Progenitor cell of endocrine pancreas (in vitro differentiated cells): ENCODE measurements around the gene EEFSEC. TPM values are rescaled to one million over a fixed set of nuclear protein-coding genes. Genes with fewer than 3 reads are reported as not detected.

Experiments
- DNase-seq: peaks from one replicate; pipeline ENCODE4 v3.0.0; 2021; ENCODE audit warnings: low spot score; ENCODE audit not compliant: unreplicated experiment
- H3K27ac Mint-ChIP-seq: 2 replicates; pipeline ENCODE4 v1.8.0; 2021; ENCODE audit warnings: mild to moderate bottlenecking, moderate library complexity, mixed read lengths
- H3K27me3 Mint-ChIP-seq: 2 replicates; pipeline ENCODE4 v1.8.0; 2021; ENCODE audit warnings: mixed read lengths
- H3K36me3 Mint-ChIP-seq: 2 replicates; pipeline ENCODE4 v1.8.0; 2022; ENCODE audit warnings: mixed read lengths; ENCODE audit not compliant: insufficient read depth
- H3K4me1 Mint-ChIP-seq: 2 replicates; pipeline ENCODE4 v1.8.0; 2021; ENCODE audit warnings: low read depth, mixed read lengths
- H3K4me3 Mint-ChIP-seq: 2 replicates; pipeline ENCODE4 v1.8.0; 2021; ENCODE audit warnings: low read depth, mild to moderate bottlenecking, moderate library complexity, mixed read lengths
- H3K9me3 Mint-ChIP-seq: 2 replicates; pipeline ENCODE4 v1.8.0; 2021; ENCODE audit warnings: low read depth, mixed read lengths
- CTCF ChIP-seq: fragments of 200-600 bp; sonication (generic); IDR thresholded peaks from one replicate; pipeline ENCODE4 v1.5.0; 2021; ENCODE audit warnings: antibody characterized with exemption, mild to moderate bottlenecking; ENCODE audit not compliant: unreplicated experiment
- total RNA-seq: library from RNA; stranded (reverse); gene quantifications from 2 replicates; pipeline ENCODE4 v1.2.1, GENCODE V29; 2021

The EEFSEC gene
- total RNA-seq, 1 donor from 2014 or later = 11.8 TPM

DNA sequence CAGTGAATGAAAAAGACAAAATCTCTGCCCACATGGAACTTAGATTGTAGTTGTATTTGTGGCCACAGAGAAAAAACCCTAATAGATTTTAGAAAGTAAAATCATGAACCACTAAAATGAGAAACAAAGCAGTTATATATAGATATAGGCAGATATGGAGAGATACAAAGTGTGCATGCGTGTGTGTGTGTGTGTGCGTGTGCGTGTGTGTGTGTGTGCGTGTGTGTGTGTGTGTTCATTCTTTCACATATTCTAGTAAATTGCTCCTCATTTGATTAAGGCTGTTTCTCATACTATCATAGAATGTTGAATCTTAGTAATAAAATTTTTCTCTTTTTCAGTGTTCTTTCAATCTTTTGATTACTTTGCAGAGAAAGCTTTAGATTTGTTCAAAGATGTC lies 194.8 kb downstream of the EEFSEC start:
- Mint-ChIP-seq H3K4me1 (peaks cover 15% of the 10 kb centered on the region), H3K9me3 (no peaks in the 10 kb centered on the region), H3K27me3 (peaks cover 5% of the 10 kb centered on the region), H3K36me3 (no peaks in the 10 kb centered on the region), H3K4me3 (no peak overlapping the region), H3K27ac (no peak overlapping the region)
- no peak for DNase-seq
- no peak for TF ChIP-seq CTCF

DNA sequence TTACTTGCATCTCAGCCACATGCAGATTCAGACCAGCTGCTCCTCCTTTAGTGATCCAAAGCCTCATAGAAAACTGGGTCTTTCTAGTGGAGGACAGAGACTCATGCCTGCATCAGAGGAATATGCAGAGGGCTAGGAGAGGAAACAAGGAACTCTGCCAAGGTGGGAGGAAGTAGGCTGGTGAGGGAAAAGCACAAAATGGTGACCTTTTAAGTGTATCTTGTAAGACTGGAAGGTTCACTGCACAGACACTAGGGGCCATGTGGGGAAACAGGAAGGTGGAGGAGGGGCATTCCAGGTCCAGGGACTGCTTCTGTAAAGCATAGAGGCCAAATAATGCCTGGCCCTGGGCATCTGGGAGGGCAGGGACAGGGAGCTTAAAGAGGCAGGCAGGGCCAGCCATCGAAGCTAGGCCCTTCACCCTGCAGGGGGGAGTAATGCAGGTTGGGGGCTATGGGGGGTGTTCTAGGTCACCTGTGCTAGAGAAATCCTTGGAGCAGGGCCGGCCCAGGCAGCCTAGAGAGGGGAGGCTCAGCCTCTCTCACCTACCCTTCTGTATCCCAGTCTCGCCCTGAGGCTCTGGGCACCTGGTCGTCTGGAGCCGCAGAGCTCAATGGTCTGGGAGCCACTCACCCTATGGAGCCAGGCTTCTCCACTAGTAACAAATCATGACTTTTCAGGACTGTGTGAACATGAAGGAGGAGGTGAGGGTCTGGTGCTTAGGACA lies 195.7 kb downstream of the EEFSEC start:
- H3K36me3 Mint-ChIP-seq = no peaks in the 10 kb centered on the region
- H3K27me3 Mint-ChIP-seq = peaks cover 5% of the 10 kb centered on the region
- no peak for TF ChIP-seq CTCF
- DNase-seq = no peak
- no peak overlapping the region for H3K27ac Mint-ChIP-seq
- H3K4me3 Mint-ChIP-seq = no peak overlapping the region
- H3K4me1 Mint-ChIP-seq = peaks cover 10% of the 10 kb centered on the region
- no peaks in the 10 kb centered on the region for H3K9me3 Mint-ChIP-seq

DNA sequence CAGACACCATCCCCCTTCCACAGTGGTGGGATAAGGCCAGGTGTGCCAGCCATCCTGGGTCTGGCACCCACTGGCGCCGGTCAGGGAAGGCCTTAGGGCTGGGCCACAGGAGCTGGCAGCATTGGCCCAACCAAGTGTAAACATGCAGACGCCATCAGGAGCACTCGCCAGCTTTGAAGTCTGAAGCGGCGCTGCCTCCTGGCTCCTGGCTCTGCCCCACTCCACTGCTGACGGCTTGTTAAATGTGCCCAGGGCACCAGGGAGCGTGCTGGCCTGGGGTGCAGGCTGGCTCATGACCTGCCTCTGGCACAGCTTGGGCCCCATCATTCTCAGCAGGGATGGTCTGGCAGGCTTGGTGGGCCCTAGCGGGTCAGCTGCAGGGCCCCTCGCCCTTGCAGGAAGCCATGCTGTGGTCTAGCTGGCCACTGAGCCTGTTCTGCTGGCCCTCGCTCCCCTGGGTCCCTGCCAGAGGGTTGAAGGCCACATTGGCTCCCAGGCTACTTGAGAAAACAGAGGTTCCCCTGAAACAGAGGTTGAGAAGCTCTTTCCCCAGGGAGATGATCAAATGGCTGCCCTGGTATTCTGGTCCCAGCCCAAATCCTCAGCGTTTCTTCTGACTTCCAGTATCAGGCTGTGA lies 196.8 kb downstream of the EEFSEC start:
- no peaks in the 10 kb centered on the region for H3K9me3 Mint-ChIP-seq

DNA sequence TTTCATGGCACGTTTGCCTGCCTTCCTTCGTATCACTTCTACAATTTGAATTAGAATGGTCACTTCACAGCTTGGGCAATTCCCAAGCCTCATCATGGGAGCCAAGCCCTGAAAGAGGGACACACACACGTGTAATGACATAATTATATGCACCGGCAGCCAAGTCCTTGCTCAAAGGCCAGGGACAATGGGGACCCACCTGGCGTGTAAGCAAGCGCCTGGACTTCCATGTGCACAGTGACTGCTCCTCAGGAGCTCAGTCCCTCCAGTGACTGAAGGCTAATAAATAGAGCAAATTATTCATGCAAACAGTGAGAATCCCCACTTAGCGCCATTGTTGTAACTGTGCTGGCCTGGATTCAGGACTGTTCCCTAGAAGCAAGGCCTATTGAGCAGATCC lies 198.3 kb downstream of the EEFSEC start:
- no peak for TF ChIP-seq CTCF
- H3K36me3 Mint-ChIP-seq = no peaks in the 10 kb centered on the region
- H3K4me1 Mint-ChIP-seq = peaks cover 12% of the 10 kb centered on the region

More for the DNA sequence above, 196.8 kb downstream of the EEFSEC start:
- H3K27ac Mint-ChIP-seq = no peak overlapping the region
- no peak overlapping the region for H3K4me3 Mint-ChIP-seq
- no peak for TF ChIP-seq CTCF
- no peak for DNase-seq
- peaks cover 5% of the 10 kb centered on the region for H3K27me3 Mint-ChIP-seq
- no peaks in the 10 kb centered on the region for H3K36me3 Mint-ChIP-seq
- H3K4me1 Mint-ChIP-seq = peaks cover 12% of the 10 kb centered on the region

GRCh38 chr3:128352326-128352725 lies 199.0 kb downstream of the EEFSEC start:
- Mint-ChIP-seq H3K4me3 (no peak overlapping the region), H3K27me3 (peaks cover 7% of the 10 kb centered on the region), H3K36me3 (no peaks in the 10 kb centered on the region), H3K27ac (no peak overlapping the region), H3K4me1 (peaks cover 12% of the 10 kb centered on the region), H3K9me3 (no peaks in the 10 kb centered on the region)
- TF ChIP-seq CTCF = no peak
- no peak for DNase-seq

More for the DNA sequence above, 198.3 kb downstream of the EEFSEC start:
- no peaks in the 10 kb centered on the region for H3K9me3 Mint-ChIP-seq
- H3K27me3 Mint-ChIP-seq = peaks cover 5% of the 10 kb centered on the region
- no peak overlapping the region for H3K4me3 Mint-ChIP-seq
- DNase-seq = no peak
- H3K27ac Mint-ChIP-seq = no peak overlapping the region
